GM18507 (cell line): Measurements from ENCODE around the gene PDPK1.
"Not testable (repeated sequence)": the region's sequence is repeated elsewhere in the genome, so short reads cannot be mapped to it uniquely, and the experiment has no call there.

Experiments used
- DNase-seq: peaks from one replicate; pipeline ENCODE4 v3.0.0; 2011; ENCODE audit warnings: low read depth; ENCODE audit not compliant: insufficient read length; ENCODE audit errors: extremely low spot score
- FAIRE-seq: peaks from 2 replicates; lab custom pipeline; 2011; peaks lifted over from hg19 to GRCh38; lab: Jason Lieb, UNC

Gene PDPK1

GRCh38 chr16:2639071-2639721 lies 101.4 kb downstream of the PDPK1 start:
- FAIRE-seq: peak; percentile 82

GRCh38 chr16:2639722-2640072 lies 101.9 kb downstream of the PDPK1 start:
- DNase-seq: not testable (repeated sequence)
- FAIRE-seq: peak; percentile 74

More at GRCh38 chr16:2639071-2639721, 101.4 kb downstream of the PDPK1 start:
- DNase-seq: not testable (repeated sequence)

GRCh38 chr16:2642561-2642960 lies 104.7 kb downstream of the PDPK1 start:
- DNase-seq, FAIRE-seq: not testable (repeated sequence)

GRCh38 chr16:2644754-2645453 lies 107.1 kb downstream of the PDPK1 start:
- not testable (repeated sequence) for DNase-seq, FAIRE-seq

- not testable (repeated sequence) for FAIRE-seq
Observed at GRCh38 chr16:2651268-2651871, 113.5 kb downstream of the PDPK1 start.

More at GRCh38 chr16:2651268-2651871, 113.5 kb downstream of the PDPK1 start:
- not testable (repeated sequence) for DNase-seq
